ENCODE results near the gene CENPA. TPM values are rescaled to one million over a fixed set of nuclear protein-coding genes. Genes with fewer than 3 reads are reported as not detected.

CENPA gene
- polyA plus RNA-seq, 2 of the 4 experiments (the other 2 are of a cell fraction): 45.7 to 46.0 TPM

GRCh38 chr2:26772064-26773001 lies 13.5 kb upstream of the CENPA start:
- DNase-seq (ENCODE audit: low read depth in 1 of 2, low spot score in 1 of 2): peak in 1 of 2 experiments; percentile 77
- WGBS (ENCODE audit: missing lambda C conversion rate): 46% methylated on average over 13 of the region's 13 CpGs
- peak overlapping the region; percentile 65 for H3K4me2 ChIP-seq
- peaks cover 65% of the 10 kb centered on the region for H3K4me1 ChIP-seq
- ATAC-seq: peak; percentile 36 to 42; a peak in 5 of 6 replicates
- peak overlapping the region; percentile 85 to 95 for H3K27ac ChIP-seq
- POLR2A ChIA-PET: interaction anchor here (0.7 kb wide), 1 partner anchor 18 kb away, joined by 4 read pairs; no protein-coding TSS in a partner anchor
- no peak for FAIRE-seq
- no peaks in the 10 kb centered on the region for H3K9me3 ChIP-seq
- CTCF ChIA-PET: interaction anchor here (0.5 to 3.4 kb wide), 7 partner anchors 9 to 545 kb away, joined by 3 to 16 read pairs (median 3); partner anchors contain the start of gene CENPA
- TF ChIP-seq HEYL (CRISPR knock-in tag; IDR thresholded peaks at IDR 0.05) (no peak), USF2 (IDR thresholded peaks at IDR 0.05) (no peak; the same call in 1 of the 2 replicates), CHD4 (IDR thresholded peaks at IDR 0.05; ENCODE audit: borderline replicate concordance) (no peak), POLR2A (IDR thresholded peaks at IDR 0.05; ENCODE audit: low read length) (no peak), NR3C1 (IDR thresholded peaks at IDR 0.05) (no peak), NPAS2 (CRISPR knock-in tag; IDR thresholded peaks at IDR 0.05; ENCODE audit: borderline replicate concordance) (no peak), HMGXB4 (CRISPR knock-in tag; IDR thresholded peaks at IDR 0.05; ENCODE audit: borderline replicate concordance) (no peak), ZFP36 (IDR thresholded peaks at IDR 0.05; ENCODE audit: borderline replicate concordance, partially characterized antibody) (no peak), EP300 (IDR thresholded peaks at IDR 0.05) (peak; percentile 23 to 39; a peak in 2 of 5 replicates), MYC (IDR thresholded peaks at IDR 0.05; ENCODE audit: borderline replicate concordance, low read length) (no peak), FOXS1 (CRISPR knock-in tag; IDR thresholded peaks at IDR 0.05) (no peak), JUN (IDR thresholded peaks at IDR 0.05) (peak in 1 of 2 experiments; percentile 55; a peak in 2 of 5 replicates), BHLHE40 (IDR thresholded peaks at IDR 0.05; ENCODE audit: low read depth, low read length) (no peak), ZNF302 (CRISPR knock-in tag; IDR thresholded peaks at IDR 0.05) (no peak), CEBPB (IDR thresholded peaks at IDR 0.05) (no peak), RARB (CRISPR knock-in tag; IDR thresholded peaks at IDR 0.05) (no peak), SMC3 (IDR thresholded peaks at IDR 0.05) (no peak), SREBF2 (IDR thresholded peaks at IDR 0.05) (no peak), JUNB (IDR thresholded peaks at IDR 0.05) (no peak)
- TF ChIP-seq, protein P1, sequence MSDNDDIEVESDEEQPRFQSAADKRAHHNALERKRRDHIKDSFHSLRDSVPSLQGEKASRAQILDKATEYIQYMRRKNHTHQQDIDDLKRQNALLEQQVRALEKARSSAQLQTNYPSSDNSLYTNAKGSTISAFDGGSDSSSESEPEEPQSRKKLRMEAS (IDR thresholded peaks at IDR 0.05): peak; percentile 81
- TF ChIP-seq, protein P2, sequence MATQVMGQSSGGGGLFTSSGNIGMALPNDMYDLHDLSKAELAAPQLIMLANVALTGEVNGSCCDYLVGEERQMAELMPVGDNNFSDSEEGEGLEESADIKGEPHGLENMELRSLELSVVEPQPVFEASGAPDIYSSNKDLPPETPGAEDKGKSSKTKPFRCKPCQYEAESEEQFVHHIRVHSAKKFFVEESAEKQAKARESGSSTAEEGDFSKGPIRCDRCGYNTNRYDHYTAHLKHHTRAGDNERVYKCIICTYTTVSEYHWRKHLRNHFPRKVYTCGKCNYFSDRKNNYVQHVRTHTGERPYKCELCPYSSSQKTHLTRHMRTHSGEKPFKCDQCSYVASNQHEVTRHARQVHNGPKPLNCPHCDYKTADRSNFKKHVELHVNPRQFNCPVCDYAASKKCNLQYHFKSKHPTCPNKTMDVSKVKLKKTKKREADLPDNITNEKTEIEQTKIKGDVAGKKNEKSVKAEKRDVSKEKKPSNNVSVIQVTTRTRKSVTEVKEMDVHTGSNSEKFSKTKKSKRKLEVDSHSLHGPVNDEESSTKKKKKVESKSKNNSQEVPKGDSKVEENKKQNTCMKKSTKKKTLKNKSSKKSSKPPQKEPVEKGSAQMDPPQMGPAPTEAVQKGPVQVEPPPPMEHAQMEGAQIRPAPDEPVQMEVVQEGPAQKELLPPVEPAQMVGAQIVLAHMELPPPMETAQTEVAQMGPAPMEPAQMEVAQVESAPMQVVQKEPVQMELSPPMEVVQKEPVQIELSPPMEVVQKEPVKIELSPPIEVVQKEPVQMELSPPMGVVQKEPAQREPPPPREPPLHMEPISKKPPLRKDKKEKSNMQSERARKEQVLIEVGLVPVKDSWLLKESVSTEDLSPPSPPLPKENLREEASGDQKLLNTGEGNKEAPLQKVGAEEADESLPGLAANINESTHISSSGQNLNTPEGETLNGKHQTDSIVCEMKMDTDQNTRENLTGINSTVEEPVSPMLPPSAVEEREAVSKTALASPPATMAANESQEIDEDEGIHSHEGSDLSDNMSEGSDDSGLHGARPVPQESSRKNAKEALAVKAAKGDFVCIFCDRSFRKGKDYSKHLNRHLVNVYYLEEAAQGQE (IDR thresholded peaks at IDR 0.05): no peak
- TF ChIP-seq, protein P3, sequence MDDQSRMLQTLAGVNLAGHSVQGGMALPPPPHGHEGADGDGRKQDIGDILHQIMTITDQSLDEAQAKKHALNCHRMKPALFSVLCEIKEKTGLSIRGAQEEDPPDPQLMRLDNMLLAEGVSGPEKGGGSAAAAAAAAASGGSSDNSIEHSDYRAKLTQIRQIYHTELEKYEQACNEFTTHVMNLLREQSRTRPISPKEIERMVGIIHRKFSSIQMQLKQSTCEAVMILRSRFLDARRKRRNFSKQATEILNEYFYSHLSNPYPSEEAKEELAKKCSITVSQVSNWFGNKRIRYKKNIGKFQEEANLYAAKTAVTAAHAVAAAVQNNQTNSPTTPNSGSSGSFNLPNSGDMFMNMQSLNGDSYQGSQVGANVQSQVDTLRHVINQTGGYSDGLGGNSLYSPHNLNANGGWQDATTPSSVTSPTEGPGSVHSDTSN (IDR thresholded peaks at IDR 0.05): no peak
- TF ChIP-seq, protein P4, sequence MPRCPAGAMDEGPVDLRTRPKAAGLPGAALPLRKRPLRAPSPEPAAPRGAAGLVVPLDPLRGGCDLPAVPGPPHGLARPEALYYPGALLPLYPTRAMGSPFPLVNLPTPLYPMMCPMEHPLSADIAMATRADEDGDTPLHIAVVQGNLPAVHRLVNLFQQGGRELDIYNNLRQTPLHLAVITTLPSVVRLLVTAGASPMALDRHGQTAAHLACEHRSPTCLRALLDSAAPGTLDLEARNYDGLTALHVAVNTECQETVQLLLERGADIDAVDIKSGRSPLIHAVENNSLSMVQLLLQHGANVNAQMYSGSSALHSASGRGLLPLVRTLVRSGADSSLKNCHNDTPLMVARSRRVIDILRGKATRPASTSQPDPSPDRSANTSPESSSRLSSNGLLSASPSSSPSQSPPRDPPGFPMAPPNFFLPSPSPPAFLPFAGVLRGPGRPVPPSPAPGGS (IDR thresholded peaks at IDR 0.05): no peak
- H3K4me3 ChIP-seq: peak overlapping the region; percentile 4; the same call in 1 of the 3 replicates

All from A549 (cell line).